SH-SY5Y (cell line): ENCODE results near the gene ARFGEF2.

Source experiments
- GATA2 ChIP-seq: IDR thresholded peaks from 2 replicates; pipeline ENCODE4 v1.6.1; 2011; ENCODE audit warnings: mild to moderate bottlenecking, low read depth, low read length
- GATA3 ChIP-seq: IDR thresholded peaks from 2 replicates; pipeline ENCODE4 v1.6.1; 2011; ENCODE audit warnings: low read depth, mild to moderate bottlenecking, low read length, moderate library complexity

DNA sequence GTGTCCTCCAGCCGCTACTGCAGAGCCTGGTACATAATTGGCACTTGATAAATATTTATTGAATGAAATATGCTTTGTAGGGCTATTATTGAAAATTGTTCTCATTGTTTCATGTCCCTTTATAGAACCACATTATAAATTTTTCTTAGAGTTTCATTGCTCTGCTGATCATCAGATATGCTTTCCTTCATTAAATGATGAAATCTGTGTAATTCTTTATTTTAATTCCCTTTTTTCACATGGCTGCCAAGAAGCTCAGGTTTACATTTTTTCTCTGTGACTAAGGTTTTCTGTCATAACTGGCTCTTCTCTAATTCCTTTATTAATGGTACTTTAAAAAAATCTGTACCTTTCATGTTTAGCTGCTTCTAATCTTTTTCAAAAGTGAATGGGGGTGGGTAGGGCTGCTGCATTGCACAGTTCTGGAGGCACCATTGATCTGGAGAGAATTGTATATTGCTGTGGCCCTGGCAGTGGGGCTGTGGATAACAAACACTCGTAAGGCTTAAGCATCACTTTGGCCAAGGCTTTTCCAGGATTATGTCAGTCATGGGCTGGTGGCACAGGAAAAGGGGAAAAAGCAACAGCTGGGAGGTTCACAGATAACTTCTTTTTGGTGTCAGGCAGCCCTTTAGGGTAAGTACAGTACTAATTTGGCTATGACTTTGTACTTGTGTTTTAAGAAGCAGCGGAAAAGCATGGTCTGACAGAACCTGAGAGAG, 43.8 kb downstream of the ARFGEF2 start:
- TF ChIP-seq GATA3 (no peak), GATA2 (no peak)
